ENCODE results near the gene TRAM2. TPM values are rescaled to one million over a fixed set of nuclear protein-coding genes. Genes with fewer than 3 reads are reported as not detected.

The TRAM2 gene
- total and polyA plus RNA-seq, 2 of the 4 experiments (the other 2 are of a cell fraction): 77.2 to 95.7 TPM

- H4K91ac ChIP-seq (ENCODE audit: insufficient read depth, low read depth, low read length): no peak overlapping the region
- peaks cover 68% of the 10 kb centered on the region for H4K20me1 ChIP-seq (ENCODE audit: insufficient read depth, low read length)
- POLR2A ChIA-PET (ENCODE audit: unreplicated experiment): no interaction called here
- in situ Hi-C loops (cut with MboI; ENCODE audit: low sequenced_read_pairs): no loop called here
- no peak overlapping the region for H2AK5ac ChIP-seq (ENCODE audit: low read depth, low read length)
- H3K14ac ChIP-seq (replicated peaks; ENCODE audit: low read depth, low read length): no peak overlapping the region
- DNase-seq: no peak
- no peak for ATAC-seq (ENCODE audit: low read depth)
- peaks cover 36% of the 10 kb centered on the region for H3K9me1 ChIP-seq (ENCODE audit: insufficient read depth, low read length)
- WGBS, 2 experiments (ENCODE audit: extremely low coverage in 2 of 2, insufficient read length in 1 of 2): no CpG with 5 or more reads among the region's 3 CpGs
- H3K18ac ChIP-seq (ENCODE audit: low read depth, low read length): no peak overlapping the region
- no peak overlapping the region for H3K4me3 ChIP-seq (ENCODE audit: insufficient read depth, low read depth, low read length)
- no peak overlapping the region for H3K27ac ChIP-seq (ENCODE audit: insufficient read depth, low read length)
- no peak overlapping the region for H2BK120ac ChIP-seq (ENCODE audit: low read depth, low read length)
- peaks cover 40% of the 10 kb centered on the region for H3K4me1 ChIP-seq (ENCODE audit: control insufficient read depth, insufficient read depth, low read length)
- BruUV-seq (replicated peaks): no TSS peak
- H2BK5ac ChIP-seq (ENCODE audit: low read depth, low read length, poor library complexity, severe bottlenecking): peak overlapping the region; percentile 11
- H3K36me3 ChIP-seq (ENCODE audit: control insufficient read depth, insufficient read depth, low read length): peaks cover 3% of the 10 kb centered on the region; the same call in 1 of the 2 replicates
- H3K9me3 ChIP-seq (ENCODE audit: control insufficient read depth, insufficient read depth, low read length): no peaks in the 10 kb centered on the region
- H3K23ac ChIP-seq (ENCODE audit: low read depth, low read length): no peak overlapping the region
- H2AFZ ChIP-seq (replicated peaks; ENCODE audit: low read length, poor library complexity): no peak overlapping the region
- H3K27me3 ChIP-seq (ENCODE audit: control insufficient read depth, insufficient read depth, low read length): no peaks in the 10 kb centered on the region
- no peak overlapping the region for H4K5ac ChIP-seq (ENCODE audit: low read depth, low read length)
- no peak overlapping the region for H4K8ac ChIP-seq (ENCODE audit: low read depth in 2 of 2, low read length in 2 of 2)
- CTCF ChIA-PET: interaction anchor here (0.6 kb wide), 1 partner anchor 147 kb away, joined by 3 read pairs; no protein-coding TSS in a partner anchor
- H2BK20ac ChIP-seq (ENCODE audit: low read depth, low read length): no peak overlapping the region
- TF ChIP-seq RAD21 (IDR thresholded peaks at IDR 0.05; ENCODE audit: low read length) (no peak), CTCF (conservative IDR thresholded peaks at IDR 0.05; ENCODE audit: low read depth, low read length) (no peak)
- H3K4me2 ChIP-seq (ENCODE audit: low read depth, low read length): no peak overlapping the region
- H3K9ac ChIP-seq (ENCODE audit: low read depth, low read length): no peak overlapping the region
- no peak overlapping the region for H2BK15ac ChIP-seq (ENCODE audit: low read depth, low read length)
- dilution Hi-C loops (cut with HindIII; ENCODE audit: low sequenced_read_pairs, unreplicated experiment): no loop called here
- no peak overlapping the region for H3K56ac ChIP-seq (ENCODE audit: extremely low read depth, insufficient read depth, low read length)
- no peak overlapping the region for H2AK9ac ChIP-seq (replicated peaks; ENCODE audit: low read depth, low read length, poor library complexity)
- intact Hi-C loops (cut with micrococcal nuclease): no loop called here
- peaks cover 13 to 71% of the 10 kb centered on the region in 2 experiments for H3K79me1 ChIP-seq (ENCODE audit: low read depth in 1 of 2, low read length in 2 of 2)
- no peak overlapping the region for H3K4ac ChIP-seq (ENCODE audit: low read depth, low read length)
Measured at GRCh38 chr6:52562911-52563310, 13.9 kb downstream of the TRAM2 start.

All from IMR-90 (cell line).